Measurements from ENCODE around the gene TMEM115.

- no peak for TF ChIP-seq CTCF (IDR thresholded peaks at IDR 0.05)
- no peak for TF ChIP-seq POLR2AphosphoS5 (IDR thresholded peaks at IDR 0.05)
- TF ChIP-seq POLR2A (IDR thresholded peaks at IDR 0.05), result no peak
Measured at GRCh38 chr3:50371133-50371685, 11.9 kb upstream of the TMEM115 start.
